GM12875 (cell line): ENCODE results near the gene ELK1.

ENCODE experiments used
- H3K4me3 ChIP-seq: one replicate; pipeline ENCODE4 v1.5.1; 2011; ENCODE audit warnings: low read depth, low read length, control low read depth
- CTCF ChIP-seq: IDR thresholded peaks from 2 replicates; pipeline ENCODE4 v1.5.1; 2011; ENCODE audit warnings: low read depth, mild to moderate bottlenecking, control low read depth, inconsistent platforms, low read length, moderate library complexity, borderline replicate concordance; ENCODE audit not compliant: insufficient read depth

Gene ELK1

DNA sequence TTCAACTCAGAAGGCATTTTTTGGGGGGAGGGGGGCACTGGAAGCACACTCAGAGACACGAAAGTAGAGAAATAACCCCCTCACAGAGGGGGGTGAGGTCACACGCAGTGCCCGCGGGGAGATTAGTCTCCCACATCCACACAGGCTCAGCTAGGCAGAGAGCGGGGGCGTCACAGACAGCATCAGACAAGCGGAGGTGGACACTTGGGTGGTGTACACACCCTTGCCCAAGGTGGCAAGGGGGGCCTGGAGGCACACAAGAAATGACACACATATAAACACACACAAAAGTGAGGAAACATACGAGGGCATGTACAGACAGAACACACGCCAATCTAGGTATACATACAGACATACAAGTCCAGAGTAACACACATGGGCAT lies 30.1 kb downstream of the ELK1 start:
- H3K4me3 ChIP-seq = no peak overlapping the region

GRCh38 chrX:47619486-47620302 lies 30.7 kb downstream of the ELK1 start, which contains the start of gene SYN1:
Gene SYN1, minus strand, starts transcription at chrX:47619857. Its CDS starts 129 bp downstream, at chrX:47619728.
- peak; percentile 21; the same call in 1 of the 2 replicates for TF ChIP-seq CTCF

More for the DNA sequence above, 30.1 kb downstream of the ELK1 start:
- TF ChIP-seq CTCF = no peak

DNA sequence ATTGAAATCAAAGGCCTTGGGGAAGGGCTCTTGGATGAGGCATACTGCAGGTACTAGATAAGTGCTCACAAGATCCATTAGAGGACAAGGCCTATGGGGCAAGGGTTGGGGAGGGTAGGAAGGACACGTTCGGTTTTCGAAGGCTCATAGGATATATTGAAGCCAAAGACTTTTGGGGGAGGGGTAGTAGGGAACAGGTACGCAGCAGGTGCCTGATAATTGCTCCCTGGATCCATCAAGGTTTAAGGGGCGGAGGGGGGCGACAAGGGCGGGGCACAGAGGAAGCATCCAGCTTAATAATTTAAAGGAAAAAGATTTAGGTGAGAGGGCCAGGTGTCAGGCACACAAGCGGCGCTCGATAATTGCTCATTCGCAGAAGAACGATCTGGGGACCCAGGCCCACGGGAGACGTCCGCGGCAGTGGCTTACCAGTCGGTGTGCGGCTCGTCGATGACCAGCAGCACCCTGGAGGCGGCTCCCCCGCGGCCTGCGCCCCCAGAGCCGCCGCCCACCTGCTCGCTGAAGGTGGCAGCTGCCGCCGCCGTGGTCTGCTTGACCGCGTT lies 31.4 kb downstream of the ELK1 start:
- H3K4me3 ChIP-seq = no peak overlapping the region
- TF ChIP-seq CTCF = no peak

More at GRCh38 chrX:47619486-47620302, 30.7 kb downstream of the ELK1 start, which contains the start of gene SYN1:
- peak within 1 kb of the TSS; percentile 15 for H3K4me3 ChIP-seq

- no peak overlapping the region for H3K4me3 ChIP-seq
- no peak for TF ChIP-seq CTCF
Observed at GRCh38 chrX:47614618-47615017, 35.7 kb downstream of the ELK1 start.

- TF ChIP-seq CTCF = no peak
Observed at GRCh38 chrX:47613082-47613481, 37.3 kb downstream of the ELK1 start.

GRCh38 chrX:47612418-47612817 lies 37.9 kb downstream of the ELK1 start:
- no peak overlapping the region for H3K4me3 ChIP-seq
- TF ChIP-seq CTCF = no peak

More at GRCh38 chrX:47613082-47613481, 37.3 kb downstream of the ELK1 start:
- no peak overlapping the region for H3K4me3 ChIP-seq
